Karpas-422 (cell line): ENCODE data around the gene TLE5. TPM values are rescaled to one million over a fixed set of nuclear protein-coding genes. Genes with fewer than 3 reads are reported as not detected.
"Not testable (repeated sequence)": the region's sequence is repeated elsewhere in the genome, so short reads cannot be mapped to it uniquely, and the experiment has no call there.

Experiments used
- DNase-seq: peaks from one replicate; pipeline ENCODE4 v3.0.0-alpha.2; 2015
- H2AFZ ChIP-seq: fragments of 200-600 bp; sonication (generic); 2 replicates; pipeline ENCODE4 v1.6.1; 2014; ENCODE audit warnings: antibody characterized with exemption, low read length, mixed read lengths
- H3K27ac ChIP-seq: fragments of 200-600 bp; sonication (generic); 2 replicates; pipeline ENCODE4 v1.5.1; 2014; ENCODE audit warnings: mild to moderate bottlenecking, low read length, moderate library complexity
- H3K27me3 ChIP-seq: fragments of 200-600 bp; sonication (generic); 2 replicates; pipeline ENCODE4 v1.6.1; 2014; ENCODE audit warnings: low read length, mixed read lengths
- H3K36me3 ChIP-seq: fragments of 200-600 bp; sonication (generic); 2 replicates; pipeline ENCODE4 v1.6.1; 2014; ENCODE audit warnings: low read length, mixed read lengths; ENCODE audit not compliant: insufficient read depth
- H3K4me1 ChIP-seq: fragments of 200-600 bp; sonication (generic); 2 replicates; pipeline ENCODE4 v1.6.1; 2014; ENCODE audit warnings: mild to moderate bottlenecking, low read length, mixed read lengths
- H3K4me2 ChIP-seq: fragments of 200-600 bp; sonication (generic); 2 replicates; pipeline ENCODE4 v1.6.1; 2014; ENCODE audit warnings: low read length, low read depth, mild to moderate bottlenecking; ENCODE audit not compliant: poor library complexity, severe bottlenecking
- H3K4me3 ChIP-seq: fragments of 200-600 bp; sonication (generic); 2 replicates; pipeline ENCODE4 v1.5.1; 2014; ENCODE audit warnings: mild to moderate bottlenecking, antibody characterized with exemption, low read length, mixed read lengths
- H3K79me2 ChIP-seq: fragments of 200-600 bp; sonication (generic); 2 replicates; pipeline ENCODE4 v1.6.1; 2014; ENCODE audit warnings: mild to moderate bottlenecking, low read length, mixed read lengths
- H3K9ac ChIP-seq: fragments of 200-600 bp; sonication (generic); 2 replicates; pipeline ENCODE4 v1.6.0; 2014; ENCODE audit warnings: low read length
- H3K9me2 ChIP-seq: fragments of 200-600 bp; sonication (generic), shearing (Covaris generic); replicated peaks from 2 replicates; pipeline ENCODE4 v1.6.0; 2014; ENCODE audit warnings: mild to moderate bottlenecking, low read length, moderate library complexity; ENCODE audit not compliant: insufficient read depth
- H3K9me3 ChIP-seq: fragments of 300-700, 200-600 bp; sonication (generic); 2 replicates; pipeline ENCODE4 v1.6.1; 2014; ENCODE audit warnings: low read length, mixed read lengths
- H4K20me1 ChIP-seq: fragments of 200-600 bp; sonication (generic); 2 replicates; pipeline ENCODE4 v1.6.1; 2014; ENCODE audit warnings: mild to moderate bottlenecking, antibody characterized with exemption, low read length, low read depth; ENCODE audit not compliant: insufficient read depth
- total RNA-seq: library from RNA; depleted of rRNA; stranded (reverse); fragments of >200 nt; shearing (Covaris generic); gene quantifications from 2 replicates; pipeline ENCODE4 v1.2.3, GENCODE V29; 2014; ENCODE audit warnings: low replicate concordance

The TLE5 gene
- total RNA-seq, 1 experiment from 2014 or later, result 146 TPM

DNA sequence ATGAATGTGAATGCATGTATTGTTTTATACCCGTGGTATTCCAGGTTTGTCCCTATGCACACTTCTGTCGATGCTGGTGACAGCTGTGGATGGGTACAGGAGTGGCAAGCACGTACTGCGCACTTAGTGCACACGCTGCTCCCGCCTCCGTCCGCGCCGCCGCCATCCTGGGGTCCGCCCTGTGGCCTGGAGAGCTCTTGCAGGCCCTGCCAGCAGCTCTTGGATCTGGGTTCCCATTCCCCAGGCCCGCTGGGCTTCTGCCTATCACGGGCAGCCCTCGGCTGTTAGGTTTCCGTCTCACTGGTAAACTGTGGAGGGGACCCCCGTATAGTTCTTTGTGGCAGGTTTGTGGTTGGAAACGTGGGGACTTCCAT lies 35.8 kb upstream of the TLE5 start:
- H2AFZ ChIP-seq, result no peak overlapping the region
- H3K36me3 ChIP-seq, result no peaks in the 10 kb centered on the region
- H3K9ac ChIP-seq, result no peak overlapping the region
- H3K4me2 ChIP-seq, result no peak overlapping the region
- peaks cover 5% of the 10 kb centered on the region for H3K4me1 ChIP-seq
- no peaks in the 10 kb centered on the region for H3K27me3 ChIP-seq
- no peak overlapping the region for H3K4me3 ChIP-seq
- DNase-seq, result no peak
- H3K27ac ChIP-seq, result no peak overlapping the region
- H4K20me1 ChIP-seq, result peaks cover 7% of the 10 kb centered on the region; the same call in 1 of the 2 replicates
- no peaks in the 10 kb centered on the region for H3K9me2 ChIP-seq
- H3K9me3 ChIP-seq, result no peaks in the 10 kb centered on the region
- H3K79me2 ChIP-seq, result no peaks in the 10 kb centered on the region

DNA sequence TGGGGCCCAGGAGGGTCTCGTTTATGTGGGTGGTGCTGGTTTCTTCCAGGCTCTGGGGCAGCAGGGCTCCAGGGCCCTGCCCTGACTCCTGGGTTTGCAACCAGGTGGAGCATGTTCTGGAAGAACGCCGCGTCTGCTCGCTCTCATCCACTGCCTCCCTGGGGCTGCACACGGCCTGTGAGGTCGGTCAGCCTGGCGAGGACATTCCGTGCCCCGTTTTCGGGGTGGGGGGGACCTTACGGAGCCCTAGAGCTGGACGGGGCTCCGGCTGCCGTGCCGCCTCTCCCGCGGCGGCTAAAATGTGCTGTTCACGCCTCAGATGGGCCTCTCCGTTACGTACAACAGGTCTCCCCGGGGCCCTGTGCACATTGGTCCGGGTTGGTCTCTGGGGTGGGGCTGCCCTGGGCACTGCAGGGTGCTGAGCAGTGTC lies 35.2 kb upstream of the TLE5 start:
- Histone ChIP-seq H3K9me2 (no peaks in the 10 kb centered on the region), H3K79me2 (no peaks in the 10 kb centered on the region), H3K27ac (no peak overlapping the region), H3K9ac (no peak overlapping the region), H3K9me3 (no peaks in the 10 kb centered on the region), H3K36me3 (no peaks in the 10 kb centered on the region), H3K27me3 (no peaks in the 10 kb centered on the region), H3K4me2 (no peak overlapping the region), H3K4me1 (peaks cover 5% of the 10 kb centered on the region), H4K20me1 (peaks cover 7% of the 10 kb centered on the region; the same call in 1 of the 2 replicates), H2AFZ (no peak overlapping the region), H3K4me3 (no peak overlapping the region)
- DNase-seq, result no peak

DNA sequence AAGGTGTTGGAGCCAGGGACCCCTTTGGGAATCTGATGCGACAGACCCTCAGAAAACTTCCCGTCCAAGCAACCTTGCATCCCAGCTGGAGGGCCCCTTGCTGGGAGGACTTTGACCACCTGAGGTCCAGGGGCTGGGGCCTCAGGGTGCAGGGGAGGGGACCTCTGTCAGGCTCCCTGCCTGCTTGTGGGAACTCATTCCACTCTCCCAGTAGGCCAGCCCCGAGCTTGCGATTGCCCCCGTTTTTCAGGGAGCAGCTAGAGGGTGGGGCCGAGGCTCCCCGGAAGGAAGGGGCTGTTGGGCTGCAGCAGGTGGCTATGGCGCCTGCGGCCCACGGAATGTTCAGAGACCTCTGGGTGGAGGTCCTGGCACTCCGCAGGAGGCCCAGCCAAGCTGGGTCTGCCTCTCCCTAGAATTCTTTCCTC lies 34.6 kb upstream of the TLE5 start:
- Histone ChIP-seq H3K4me1 (peaks cover 5% of the 10 kb centered on the region), H3K4me2 (no peak overlapping the region), H3K9ac (no peak overlapping the region)

DNA sequence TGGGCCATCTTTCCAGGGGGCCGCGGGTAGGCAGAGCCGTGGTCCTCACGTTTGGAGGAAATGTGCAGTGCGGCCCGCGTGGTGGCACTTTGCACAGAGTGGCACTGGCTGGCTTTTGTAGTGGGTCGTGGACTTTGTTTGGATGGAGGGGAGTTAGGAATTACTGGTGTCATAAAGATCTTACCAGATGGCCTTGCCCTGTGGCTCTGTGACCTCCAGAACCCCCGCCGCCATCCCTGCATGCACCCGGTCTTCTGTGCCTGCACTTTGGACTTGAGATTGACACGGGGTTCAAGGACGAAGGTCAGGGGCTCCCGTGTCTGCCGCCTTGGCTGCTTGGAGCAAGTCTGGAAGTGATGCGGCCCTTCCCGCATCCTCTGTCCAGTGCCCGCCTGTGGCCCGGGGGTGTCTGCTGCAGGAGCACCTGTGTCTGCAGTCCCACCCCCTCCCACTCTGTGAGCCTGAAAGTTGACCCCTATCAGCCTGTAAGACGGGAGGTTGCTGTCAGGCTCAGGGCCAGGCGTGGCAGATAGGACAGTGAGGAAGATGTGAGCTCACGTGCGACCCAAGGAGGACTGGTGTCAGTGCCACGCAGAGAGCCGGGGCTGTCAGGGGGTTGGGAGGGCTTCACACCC lies 34.1 kb upstream of the TLE5 start:
- Histone ChIP-seq H3K27me3 (no peaks in the 10 kb centered on the region), H4K20me1 (peaks cover 7% of the 10 kb centered on the region; the same call in 1 of the 2 replicates), H3K27ac (no peak overlapping the region), H3K36me3 (no peaks in the 10 kb centered on the region), H3K4me2 (no peak overlapping the region), H3K4me3 (no peak overlapping the region), H3K79me2 (no peaks in the 10 kb centered on the region), H3K9me2 (no peaks in the 10 kb centered on the region), H3K9ac (no peak overlapping the region), H2AFZ (no peak overlapping the region), H3K9me3 (no peaks in the 10 kb centered on the region), H3K4me1 (peaks cover 5% of the 10 kb centered on the region)
- no peak for DNase-seq

More for the DNA sequence above, 34.6 kb upstream of the TLE5 start:
- Histone ChIP-seq H3K27ac (no peak overlapping the region), H4K20me1 (peaks cover 7% of the 10 kb centered on the region; the same call in 1 of the 2 replicates), H3K9me3 (no peaks in the 10 kb centered on the region), H3K79me2 (no peaks in the 10 kb centered on the region), H3K9me2 (no peaks in the 10 kb centered on the region), H3K36me3 (no peaks in the 10 kb centered on the region), H3K27me3 (no peaks in the 10 kb centered on the region), H3K4me3 (no peak overlapping the region), H2AFZ (no peak overlapping the region)
- no peak for DNase-seq

DNA sequence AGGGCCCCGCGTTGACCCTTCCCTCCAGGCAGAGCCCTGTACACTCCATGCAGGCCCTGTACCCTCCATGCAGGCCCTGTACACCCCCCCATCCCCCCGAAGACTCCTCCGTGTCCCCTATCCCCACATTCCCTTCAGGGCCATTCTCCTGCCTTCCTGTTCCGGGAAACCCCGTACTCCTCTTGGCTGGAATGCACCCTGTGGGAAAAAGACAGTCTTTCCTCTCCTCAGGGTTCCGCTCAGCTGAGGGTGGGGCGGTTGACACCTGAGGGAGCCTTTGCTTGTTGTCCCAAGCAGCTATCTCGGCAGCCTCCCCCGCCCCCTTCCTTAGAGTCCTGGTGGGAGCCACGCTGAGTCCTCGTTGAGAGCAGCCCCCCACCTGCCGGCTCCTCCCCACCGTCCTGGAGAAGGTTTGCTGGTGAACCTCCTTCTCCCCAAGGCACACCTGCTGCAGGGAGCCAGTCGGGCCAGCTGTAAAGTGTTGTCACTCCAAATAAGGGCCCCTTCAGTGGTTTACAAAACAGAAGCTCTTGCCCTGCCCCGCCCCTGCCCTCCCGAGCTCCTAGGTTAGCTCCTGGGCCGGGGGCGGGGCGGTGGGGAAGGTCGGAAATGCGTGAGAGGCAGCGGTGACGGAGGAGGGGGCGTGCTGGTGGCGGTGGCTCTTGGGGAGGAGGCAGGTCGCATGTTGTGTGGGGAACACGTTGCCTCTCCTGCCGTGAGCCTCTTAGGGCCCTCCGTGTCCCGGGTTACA lies 33.3 kb upstream of the TLE5 start:
- Histone ChIP-seq H3K27ac (no peak overlapping the region), H2AFZ (no peak overlapping the region), H3K9me3 (no peaks in the 10 kb centered on the region), H3K36me3 (no peaks in the 10 kb centered on the region), H3K4me2 (peak overlapping the region; percentile 65), H3K79me2 (no peaks in the 10 kb centered on the region), H3K27me3 (no peaks in the 10 kb centered on the region), H3K4me3 (no peak overlapping the region), H3K4me1 (peaks cover 5% of the 10 kb centered on the region), H4K20me1 (peaks cover 7% of the 10 kb centered on the region; the same call in 1 of the 2 replicates), H3K9ac (no peak overlapping the region), H3K9me2 (no peaks in the 10 kb centered on the region)
- no peak for DNase-seq

DNA sequence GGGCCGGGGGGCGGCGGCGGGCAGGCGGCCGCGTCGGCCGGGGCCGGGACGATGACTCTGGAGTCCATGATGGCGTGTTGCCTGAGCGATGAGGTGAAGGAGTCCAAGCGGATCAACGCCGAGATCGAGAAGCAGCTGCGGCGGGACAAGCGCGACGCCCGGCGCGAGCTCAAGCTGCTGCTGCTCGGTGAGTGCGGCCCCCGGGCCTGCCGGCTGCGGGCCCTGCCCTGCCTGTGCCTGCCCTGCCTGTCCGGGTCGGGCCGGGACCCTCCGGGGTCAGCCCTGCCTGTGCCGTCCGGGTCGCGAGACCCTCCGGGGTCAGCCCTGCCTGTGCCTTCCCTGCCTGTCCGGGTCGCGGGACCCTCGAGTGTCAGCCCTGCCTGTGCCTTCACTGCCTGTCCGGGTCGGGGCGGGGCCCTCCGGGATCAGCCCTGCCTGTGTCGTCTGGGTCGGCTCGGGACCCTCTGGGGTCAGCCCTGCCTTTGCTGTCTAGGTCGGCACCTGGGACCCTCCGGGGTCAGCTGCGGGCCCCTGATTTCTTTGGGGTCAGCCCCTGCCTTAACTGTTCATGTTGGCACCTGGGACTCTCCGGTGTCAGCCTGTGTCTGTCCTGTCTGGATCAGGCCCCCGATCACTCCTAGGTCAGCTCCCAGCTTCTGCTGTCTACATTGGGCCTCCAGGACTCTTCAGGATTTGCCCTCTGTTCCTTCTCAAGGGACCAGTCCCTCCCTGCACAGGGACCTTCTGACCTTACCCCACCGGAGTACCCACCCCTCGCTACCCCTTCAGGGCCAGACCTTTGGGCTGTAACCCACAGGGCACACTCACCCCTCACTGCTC lies 32.5 kb upstream of the TLE5 start:
- no peak overlapping the region for H3K27ac ChIP-seq
- peak overlapping the region; percentile 64; the same call in 1 of the 2 replicates for H3K4me3 ChIP-seq
- H3K36me3 ChIP-seq, result no peaks in the 10 kb centered on the region
- H3K27me3 ChIP-seq, result no peaks in the 10 kb centered on the region
- no peaks in the 10 kb centered on the region for H3K9me2 ChIP-seq
- DNase-seq, result peak; percentile 67
- no peaks in the 10 kb centered on the region for H3K9me3 ChIP-seq
- H3K9ac ChIP-seq, result peak overlapping the region; percentile 56
- no peak overlapping the region for H2AFZ ChIP-seq
- H3K79me2 ChIP-seq, result no peaks in the 10 kb centered on the region
- H3K4me1 ChIP-seq, result peaks cover 5% of the 10 kb centered on the region
- peaks cover 7% of the 10 kb centered on the region; the same call in 1 of the 2 replicates for H4K20me1 ChIP-seq
- peak overlapping the region; percentile 65 for H3K4me2 ChIP-seq

DNA sequence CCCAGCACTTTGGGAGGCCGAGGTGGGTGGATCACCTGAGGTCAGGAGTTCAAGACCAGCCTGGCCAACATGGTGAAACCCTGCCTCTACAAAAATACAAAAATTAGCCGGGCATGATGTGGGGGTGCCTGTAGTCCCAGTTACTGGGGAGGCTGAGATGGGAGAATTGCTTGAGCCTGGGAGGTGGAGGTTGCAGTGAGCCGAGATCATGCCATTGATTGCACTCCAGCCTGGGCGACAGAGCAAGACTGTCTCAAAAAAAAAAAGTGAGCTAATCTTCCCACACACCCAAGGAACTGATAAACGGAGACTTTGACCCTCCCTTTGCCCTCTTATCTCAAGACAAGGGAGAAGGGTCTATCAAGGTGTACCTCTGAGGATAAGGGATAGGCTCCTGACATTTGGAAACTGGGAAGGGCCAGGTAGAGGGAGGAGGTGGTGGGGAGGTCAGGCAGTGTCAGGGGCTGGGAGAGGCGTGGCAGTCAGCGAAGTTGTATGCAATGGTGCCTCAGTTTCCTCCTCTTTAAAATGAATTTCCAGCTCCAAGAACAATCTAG lies 27.1 kb upstream of the TLE5 start:
- H3K4me3 ChIP-seq, H3K36me3 ChIP-seq, H3K4me1 ChIP-seq, H3K79me2 ChIP-seq, H3K9me2 ChIP-seq, H2AFZ ChIP-seq, H3K9me3 ChIP-seq, DNase-seq, H3K9ac ChIP-seq, H4K20me1 ChIP-seq, H3K27ac ChIP-seq, H3K27me3 ChIP-seq, H3K4me2 ChIP-seq: not testable (repeated sequence)

DNA sequence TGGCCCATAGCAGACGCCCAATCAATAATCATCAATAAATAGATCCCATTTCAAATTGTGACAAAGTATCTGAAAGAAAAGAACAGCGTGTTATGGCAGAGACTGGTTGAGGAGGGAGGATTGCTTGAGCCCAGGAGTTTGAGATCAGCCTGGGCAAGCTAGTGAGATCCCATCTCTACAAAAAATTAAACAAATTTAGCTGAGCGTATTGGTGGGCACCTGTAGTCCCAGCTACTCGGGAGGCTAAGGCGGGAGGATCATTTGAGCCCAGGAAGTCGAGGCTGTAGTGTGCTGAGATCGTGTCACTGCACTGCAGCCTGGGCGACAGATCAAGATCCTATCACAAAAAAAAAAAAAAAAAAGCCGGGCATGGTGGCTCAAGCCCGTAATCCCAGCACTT lies 25.5 kb upstream of the TLE5 start:
- Histone ChIP-seq H2AFZ (no peak overlapping the region), H3K9me2 (no peaks in the 10 kb centered on the region), H3K9me3 (no peaks in the 10 kb centered on the region), H4K20me1 (no peaks in the 10 kb centered on the region), H3K36me3 (no peaks in the 10 kb centered on the region), H3K4me1 (no peaks in the 10 kb centered on the region), H3K79me2 (no peaks in the 10 kb centered on the region), H3K27me3 (no peaks in the 10 kb centered on the region), H3K4me3 (no peak overlapping the region), H3K9ac (no peak overlapping the region), H3K4me2 (no peak overlapping the region), H3K27ac (no peak overlapping the region)
- no peak for DNase-seq
